A673 (cell line): ENCODE results near the gene SLC25A21.

Source experiments
- CTCF ChIP-seq: fragments of 300-800, 200-600 bp; sonication (generic); conservative IDR thresholded peaks from 2 replicates; pipeline ENCODE4 v1.5.1; 2017; ENCODE audit warnings: low read depth, mild to moderate bottlenecking, antibody characterized with exemption, low read length, moderate library complexity, mixed read lengths
- EZH2 ChIP-seq: fragments of 200-600 bp; sonication (generic); IDR thresholded peaks from 2 replicates; pipeline ENCODE4 v1.6.1; 2017; ENCODE audit warnings: borderline replicate concordance, low read depth, mild to moderate bottlenecking, mixed read lengths, antibody characterized with exemption, low read length; ENCODE audit not compliant: poor library complexity, severe bottlenecking

GRCh38 chr14:37081856-37082255 lies 90.5 kb downstream of the SLC25A21 start:
- TF ChIP-seq CTCF, result no peak
- TF ChIP-seq EZH2, result no peak
